HG02840 (cell line): Measurements from ENCODE around the gene MYO15B.
"Not testable (repeated sequence)": the region's sequence is repeated elsewhere in the genome, so short reads cannot be mapped to it uniquely, and the experiment has no call there.

Source experiments
- ATAC-seq: cut with Tn5 transposase; IDR thresholded peaks from one replicate; pipeline ENCODE4 v1.9.1; 2021; ENCODE audit warnings: mild to moderate bottlenecking, moderate library complexity, moderate number of reproducible peaks; ENCODE audit not compliant: unreplicated experiment, low FRiP score

MYO15B gene

DNA sequence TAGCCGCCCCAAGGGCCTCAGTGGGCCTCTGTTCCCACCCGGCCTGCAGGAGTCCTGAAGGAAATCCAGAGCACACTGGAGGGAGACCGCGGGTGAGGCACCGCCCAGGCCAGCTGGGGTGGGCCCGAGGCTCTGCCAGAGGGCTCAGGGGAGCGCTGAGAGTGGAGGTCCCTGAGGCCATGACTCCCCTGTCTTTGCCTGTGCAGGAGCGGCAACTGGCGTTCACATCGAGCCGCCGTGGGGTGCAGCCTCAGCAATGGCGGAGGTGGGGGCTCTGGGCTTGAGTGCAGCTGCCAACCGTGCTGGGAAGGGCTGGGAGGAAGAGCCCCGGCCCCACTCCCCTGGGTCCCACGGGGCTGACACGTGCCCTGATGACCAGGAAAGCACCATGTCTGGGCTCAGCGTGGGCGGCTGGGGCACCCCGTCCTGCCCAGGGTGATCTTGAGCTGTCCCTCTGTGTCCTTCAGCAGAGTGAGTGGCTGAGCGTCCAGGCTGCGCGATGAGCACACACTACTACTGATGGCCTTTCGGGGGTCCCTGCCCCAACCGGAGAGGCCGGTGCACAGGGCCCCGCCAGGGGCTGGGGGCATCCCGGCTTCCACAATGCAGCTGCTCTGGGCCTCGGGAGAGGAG is 13.1 kb upstream of the MYO15B start:
- ATAC-seq: no peak

GRCh38 chr17:75575197-75575596 is 12.4 kb upstream of the MYO15B start:
- no peak for ATAC-seq

GRCh38 chr17:75575728-75576127 is 11.9 kb upstream of the MYO15B start:
- no peak for ATAC-seq

DNA sequence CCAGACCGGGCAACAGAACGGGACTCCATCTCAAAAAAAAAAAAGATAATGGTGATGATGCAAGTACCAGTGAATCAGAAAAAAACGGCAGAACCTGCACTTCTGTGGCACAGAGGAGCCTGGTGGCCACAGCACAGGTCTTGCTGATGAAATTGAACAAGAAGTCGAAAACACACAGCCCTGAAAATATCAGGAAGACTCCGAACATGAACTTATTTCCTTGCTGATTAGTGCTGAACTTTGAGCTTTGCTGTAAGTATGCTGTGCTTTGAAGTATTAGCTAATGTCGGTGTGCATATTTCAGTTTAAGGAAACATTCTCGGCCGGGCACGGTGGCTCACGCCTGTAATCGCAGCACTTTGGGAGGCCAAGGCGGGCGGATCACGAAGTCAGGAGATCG is 10.9 kb upstream of the MYO15B start:
- ATAC-seq: no peak

DNA sequence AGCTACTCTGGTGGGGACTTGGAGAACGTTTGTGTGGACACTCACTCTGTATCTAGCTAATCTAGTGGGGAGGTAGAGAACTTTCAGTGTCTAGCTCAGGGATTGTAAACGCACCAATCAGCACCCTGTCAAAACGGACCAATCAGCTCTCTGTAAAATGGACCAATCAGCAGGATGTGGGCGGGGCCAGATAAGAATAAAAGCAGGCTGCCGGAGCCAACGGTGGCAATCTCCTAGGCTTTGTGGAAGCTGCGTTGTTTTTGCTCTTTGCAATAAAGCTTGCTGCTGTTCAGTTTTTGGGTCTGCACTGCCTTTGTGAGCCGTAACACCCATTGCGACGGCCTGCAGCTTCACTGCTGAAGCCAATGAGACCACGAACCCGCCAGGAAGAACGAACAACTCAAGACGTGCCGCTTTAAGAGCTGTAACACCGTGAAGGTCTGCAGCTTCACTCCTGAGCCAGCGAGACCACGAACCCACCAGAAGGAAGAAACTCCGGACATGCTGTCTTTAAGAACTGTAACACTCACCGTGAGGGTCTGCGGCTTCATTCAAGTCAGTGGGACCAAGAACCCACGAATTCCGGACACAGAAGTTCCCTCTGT is 6.4 kb upstream of the MYO15B start:
- not testable (repeated sequence) for ATAC-seq

- not testable (repeated sequence) for ATAC-seq
Observed at GRCh38 chr17:75583197-75583596, 4.4 kb upstream of the MYO15B start.

DNA sequence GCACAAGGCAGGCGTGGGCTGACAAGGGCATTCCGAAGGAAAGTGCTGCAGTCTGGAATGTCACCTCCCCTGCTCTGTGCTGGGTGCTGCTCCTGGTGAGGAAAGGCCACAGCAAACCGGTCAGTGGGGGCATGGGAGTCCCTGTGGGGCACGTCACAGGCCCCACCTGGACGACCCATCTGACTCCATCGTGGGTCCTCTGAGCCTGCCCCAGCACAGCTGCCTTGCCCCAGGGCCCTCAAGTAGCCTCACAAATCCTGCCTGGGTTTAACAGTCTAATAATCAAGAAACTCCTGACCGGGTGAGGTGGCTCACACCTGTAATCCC is 2.8 kb upstream of the MYO15B start:
- no peak for ATAC-seq

DNA sequence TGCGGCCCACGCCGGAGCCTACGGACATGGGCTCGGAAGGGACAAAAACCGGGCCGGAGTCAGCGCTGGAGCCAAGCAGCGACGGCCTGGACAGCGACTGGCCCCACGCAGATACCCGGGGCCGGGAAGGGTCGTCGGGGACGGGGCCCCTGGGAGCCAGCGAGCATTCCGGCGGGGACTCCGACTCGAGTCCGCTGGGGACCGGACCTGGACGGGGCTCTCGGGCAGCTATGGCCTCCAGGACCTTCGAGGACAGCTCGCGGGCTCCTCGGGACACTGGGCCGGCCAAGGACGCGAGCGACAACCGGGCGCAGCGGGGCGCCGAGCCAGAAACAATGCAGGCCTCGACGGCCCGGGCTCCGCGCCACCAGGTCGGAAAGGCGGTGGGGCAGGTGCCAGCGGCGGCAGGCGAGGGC is 1.0 kb downstream of the MYO15B start:
- ATAC-seq: peak; percentile 26

DNA sequence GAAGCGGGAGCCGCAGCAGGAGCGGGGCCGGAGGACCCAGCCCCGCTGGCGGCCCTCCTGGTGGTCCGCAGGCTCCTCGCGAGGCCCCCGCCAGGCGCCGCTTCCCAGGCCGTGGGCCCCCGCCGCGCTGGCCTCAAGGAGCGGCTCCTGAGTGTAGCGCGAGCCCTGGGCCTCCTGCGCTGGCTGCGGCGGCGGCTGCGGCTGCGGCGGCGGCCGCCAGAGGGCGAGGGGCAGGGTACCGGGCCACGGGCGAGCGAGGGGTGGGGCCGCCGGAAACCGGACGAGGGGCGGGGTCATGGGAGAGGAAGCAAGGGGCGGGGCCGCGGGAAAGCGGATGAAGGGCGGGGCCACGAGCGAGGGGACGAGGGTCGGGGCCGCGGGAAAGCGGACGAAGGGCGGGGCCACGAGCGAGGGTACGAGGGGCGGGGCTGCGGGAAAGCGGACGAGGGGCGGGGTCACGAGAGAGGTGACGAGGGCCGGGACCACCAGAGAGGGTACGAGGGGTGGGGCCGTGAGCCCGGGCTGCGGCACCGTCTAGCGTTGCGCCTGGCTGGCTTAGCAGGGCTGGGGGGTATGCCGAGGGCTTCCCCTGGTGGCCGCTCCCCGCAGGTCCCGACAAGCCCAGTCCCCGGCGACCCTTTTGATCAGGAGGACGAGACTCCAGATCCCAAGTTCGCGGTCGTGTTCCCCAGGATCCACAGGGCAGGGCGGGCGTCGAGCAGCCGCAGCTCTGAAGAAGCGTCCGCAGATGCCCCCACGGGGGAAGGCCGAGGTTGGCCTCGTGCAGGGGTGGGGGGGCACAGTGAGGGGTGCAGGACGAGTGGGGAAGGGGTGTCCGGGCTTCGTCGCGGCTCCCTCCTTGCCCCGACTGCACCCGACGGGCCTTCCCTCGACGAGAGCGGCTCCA is 1.7 kb downstream of the MYO15B start:
- peak; percentile 69 for ATAC-seq

DNA sequence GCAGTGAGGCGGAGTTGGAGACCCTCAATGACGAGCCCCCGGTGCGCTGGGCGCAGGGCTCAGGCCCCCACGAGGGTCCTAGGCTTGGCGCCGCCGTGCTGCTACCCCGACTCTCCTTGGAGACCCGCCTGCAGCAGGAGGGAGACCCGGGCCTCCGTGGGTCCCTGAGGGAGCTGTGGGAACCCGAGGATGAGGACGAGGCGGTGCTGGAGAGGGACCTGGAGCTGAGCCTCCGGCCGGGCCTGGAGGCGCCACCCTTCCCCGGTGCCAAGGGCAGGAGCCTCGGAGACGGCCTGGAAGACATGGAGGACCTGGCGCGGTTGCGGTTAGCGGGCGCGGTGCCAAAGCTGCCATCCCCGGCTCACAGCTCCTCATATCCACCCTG is 2.3 kb downstream of the MYO15B start:
- ATAC-seq: no peak

GRCh38 chr17:75590314-75590761 is 2.7 kb downstream of the MYO15B start:
- no peak for ATAC-seq

DNA sequence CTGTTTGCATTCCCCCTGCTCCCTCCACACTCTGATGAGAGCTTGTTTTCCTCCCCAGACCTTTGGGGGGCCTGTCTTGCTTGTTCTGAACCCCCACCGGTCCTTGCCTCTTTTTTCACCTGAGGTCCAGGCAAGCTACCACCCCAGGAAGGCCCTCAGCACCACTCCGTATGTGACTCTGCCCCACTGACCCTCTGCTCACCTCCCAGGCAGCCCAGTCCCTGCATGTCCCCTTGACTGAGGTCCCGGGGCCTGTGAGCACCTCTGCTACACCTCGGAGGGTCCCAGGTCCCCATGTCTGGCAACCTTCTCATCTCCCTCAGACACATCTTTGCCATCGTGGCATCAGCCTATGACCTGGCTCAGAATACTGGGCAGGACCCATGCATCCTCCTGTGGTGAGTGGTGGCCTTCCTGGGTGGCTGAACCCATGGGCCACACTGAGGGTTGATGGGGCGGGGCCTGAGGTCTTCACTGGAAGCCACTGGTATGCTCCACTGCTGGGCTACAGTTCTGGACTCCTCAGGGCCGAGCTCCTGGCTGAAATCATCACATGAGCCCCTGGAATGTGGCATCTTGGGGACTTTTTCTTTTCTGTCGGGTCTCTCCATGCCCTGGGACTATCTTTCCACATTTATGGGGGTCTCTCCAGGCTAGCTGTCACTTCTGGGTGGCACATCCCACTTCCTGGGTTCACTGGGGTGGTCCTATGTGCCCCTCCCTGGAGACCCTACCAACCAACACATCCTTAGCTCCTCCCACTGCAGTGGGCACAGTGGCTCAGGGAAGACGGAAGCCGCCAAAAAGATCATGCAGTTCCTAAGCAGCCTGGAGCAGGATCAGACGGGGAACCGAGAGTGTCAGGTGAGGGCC is 3.5 kb downstream of the MYO15B start:
- ATAC-seq: no peak

- ATAC-seq: no peak
Observed at GRCh38 chr17:75591722-75592302, 4.2 kb downstream of the MYO15B start.

GRCh38 chr17:75592348-75593020 is 4.9 kb downstream of the MYO15B start:
- no peak for ATAC-seq

GRCh38 chr17:75593430-75593829 is 5.8 kb downstream of the MYO15B start:
- ATAC-seq: not testable (repeated sequence)

GRCh38 chr17:75594499-75595283 is 7.1 kb downstream of the MYO15B start:
- no peak for ATAC-seq

DNA sequence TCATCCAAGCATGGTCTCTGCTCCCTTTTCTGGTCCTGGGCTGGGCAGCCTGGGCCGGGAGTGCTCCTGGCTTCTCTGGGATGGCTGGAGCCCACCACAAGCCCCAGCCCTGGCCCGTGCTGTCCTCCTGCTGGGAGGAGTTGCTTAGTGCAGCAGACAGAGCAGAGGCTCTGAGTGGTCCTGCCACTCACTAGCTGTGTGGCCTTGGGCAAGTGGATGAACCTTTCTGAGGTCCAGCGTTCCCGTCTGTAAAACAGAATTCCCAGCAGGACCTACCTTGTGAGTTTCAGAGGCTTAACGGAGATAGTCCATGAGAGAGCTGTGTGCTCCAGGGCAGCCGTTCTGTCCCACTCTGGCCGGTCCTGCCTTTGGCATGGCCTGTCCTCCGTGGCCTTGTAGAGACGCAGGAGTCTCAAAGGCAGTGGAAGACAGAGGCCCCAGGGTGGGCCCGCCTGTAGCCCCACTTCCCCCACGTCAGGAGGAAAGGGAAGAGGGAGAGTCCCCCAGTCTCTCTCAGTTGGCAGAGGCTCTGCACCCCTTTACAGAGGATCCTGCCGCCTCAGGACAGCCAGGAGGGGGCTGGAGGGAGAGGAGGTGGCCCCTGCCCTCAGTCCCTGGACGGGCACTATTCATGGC is 7.8 kb downstream of the MYO15B start:
- no peak for ATAC-seq

GRCh38 chr17:75595920-75596313 is 8.3 kb downstream of the MYO15B start:
- no peak for ATAC-seq
